H9 (cell line): Measurements from ENCODE around the gene ADORA2B. TPM values are rescaled to one million over a fixed set of nuclear protein-coding genes. Genes with fewer than 3 reads are reported as not detected.

Source experiments
- DNase-seq: peaks from one replicate; pipeline ENCODE4 v3.0.0-alpha.2; 2017
- H2AFZ ChIP-seq: one replicate; pipeline ENCODE4 v1.6.1; 2013; ENCODE audit warnings: mild to moderate bottlenecking, low read length, control low read depth, moderate library complexity
- H2AK5ac ChIP-seq: 2 replicates; pipeline ENCODE4 v1.6.1; 2013; ENCODE audit warnings: low read length, control low read depth, mixed read lengths; ENCODE audit not compliant: insufficient read length
- H2BK120ac ChIP-seq: one replicate; pipeline ENCODE4 v1.6.1; 2013; ENCODE audit warnings: low read depth, mild to moderate bottlenecking, low read length, control low read depth, inconsistent platforms; ENCODE audit not compliant: poor library complexity, severe bottlenecking
- H2BK12ac ChIP-seq: 2 replicates; pipeline ENCODE4 v1.6.1; 2013; ENCODE audit warnings: low read length, control low read depth, mixed read lengths, low read depth; ENCODE audit not compliant: insufficient read length
- H2BK15ac ChIP-seq: 2 replicates; pipeline ENCODE4 v1.6.1; 2013; ENCODE audit warnings: low read depth, low read length, control low read depth
- H2BK20ac ChIP-seq: one replicate; pipeline ENCODE4 v1.6.1; 2013; ENCODE audit warnings: low read depth, mild to moderate bottlenecking, low read length, control low read depth, inconsistent platforms; ENCODE audit not compliant: poor library complexity, severe bottlenecking
- H2BK5ac ChIP-seq: 2 replicates; pipeline ENCODE4 v1.6.1; 2013; ENCODE audit warnings: low read length, control low read depth, mixed read lengths; ENCODE audit not compliant: insufficient read length
- H3K14ac ChIP-seq: 2 replicates; pipeline ENCODE4 v1.6.1; 2013; ENCODE audit warnings: low read length, control low read depth; ENCODE audit not compliant: insufficient read depth
- H3K18ac ChIP-seq: 2 replicates; pipeline ENCODE4 v1.6.1; 2013; ENCODE audit warnings: low read depth, mild to moderate bottlenecking, mixed read lengths, low read length, control low read depth; ENCODE audit not compliant: insufficient read length
- H3K23ac ChIP-seq: 2 replicates; pipeline ENCODE4 v1.6.1; 2013; ENCODE audit warnings: low read length, control low read depth, mixed read lengths, low read depth; ENCODE audit not compliant: insufficient read length
- H3K23me2 ChIP-seq: 2 replicates; pipeline ENCODE4 v1.6.1; 2013; ENCODE audit warnings: low read depth, mild to moderate bottlenecking, mixed read lengths, low read length, control low read depth; ENCODE audit not compliant: insufficient read length, poor library complexity, severe bottlenecking
- H3K27ac ChIP-seq: 2 replicates; pipeline ENCODE4 v1.5.1; 2013; ENCODE audit warnings: low read length, control low read depth, mixed read lengths, low read depth; ENCODE audit not compliant: insufficient read length
- H3K27me3 ChIP-seq: 2 replicates; pipeline ENCODE4 v1.6.1; 2013; ENCODE audit warnings: low read length, control low read depth, inconsistent platforms; ENCODE audit not compliant: insufficient read depth
- H3K4ac ChIP-seq: 2 replicates; pipeline ENCODE4 v1.6.1; 2013; ENCODE audit warnings: low read depth, mild to moderate bottlenecking, control low read depth, inconsistent platforms, low read length, moderate library complexity
- H3K4me1 ChIP-seq: 2 replicates; pipeline ENCODE4 v1.6.1; 2013; ENCODE audit warnings: low read length, control low read depth, inconsistent platforms; ENCODE audit not compliant: insufficient read depth
- H3K4me2 ChIP-seq: 2 replicates; pipeline ENCODE4 v1.6.1; 2013; ENCODE audit warnings: low read length, control low read depth, mixed read lengths; ENCODE audit not compliant: insufficient read length, insufficient read depth
- H3K56ac ChIP-seq: 2 replicates; pipeline ENCODE4 v1.6.1; 2013; ENCODE audit warnings: low read depth, mild to moderate bottlenecking, mixed read lengths, low read length, control low read depth; ENCODE audit not compliant: insufficient read length
- H3K79me1 ChIP-seq: 2 replicates; pipeline ENCODE4 v1.6.1; 2013; ENCODE audit warnings: low read depth, mild to moderate bottlenecking, moderate library complexity, low read length, control low read depth, inconsistent platforms; ENCODE audit not compliant: insufficient read depth, poor library complexity, severe bottlenecking
- H3K79me2 ChIP-seq: 2 replicates; pipeline ENCODE4 v1.6.1; 2013; ENCODE audit warnings: low read length, control low read depth, inconsistent platforms; ENCODE audit not compliant: insufficient read depth
- H3K9ac ChIP-seq: 2 replicates; pipeline ENCODE4 v1.6.1; 2013; ENCODE audit warnings: low read length, control low read depth, mixed read lengths; ENCODE audit not compliant: insufficient read length; ENCODE audit errors: extremely low read depth
- H3K9me3 ChIP-seq: one replicate; pipeline ENCODE4 v1.6.1; 2013; ENCODE audit warnings: low read depth, low read length, inconsistent platforms; ENCODE audit not compliant: control insufficient read depth
- H3T11ph ChIP-seq: one replicate; pipeline ENCODE4 v1.6.1; 2013; ENCODE audit warnings: mild to moderate bottlenecking, low read length, control low read depth, inconsistent platforms
- H4K20me1 ChIP-seq: one replicate; pipeline ENCODE4 v1.6.1; 2013; ENCODE audit not compliant: control insufficient read depth, insufficient read length, insufficient read depth
- H4K5ac ChIP-seq: 2 replicates; pipeline ENCODE4 v1.6.1; 2013; ENCODE audit warnings: low read depth, mild to moderate bottlenecking, mixed read lengths, low read length, control low read depth; ENCODE audit not compliant: insufficient read length
- H4K8ac ChIP-seq: replicated peaks from 2 replicates; pipeline ENCODE4 v1.6.1; 2013; ENCODE audit warnings: low read length, control low read depth, mixed read lengths, low read depth; ENCODE audit not compliant: insufficient read length
- H4K91ac ChIP-seq: 2 replicates; pipeline ENCODE4 v1.6.1; 2013; ENCODE audit warnings: low read depth, mild to moderate bottlenecking, moderate library complexity, mixed read lengths, low read length, control low read depth; ENCODE audit not compliant: insufficient read length
- H3K27ac Mint-ChIP-seq, 3 experiments: 2 replicates in 2 of 3; 3 replicates in 1 of 3; pipeline ENCODE4 v1.8.0; 2020 to 2021; ENCODE audit warnings: mixed read lengths in 3 of 3, mild to moderate bottlenecking in 1 of 3, moderate library complexity in 1 of 3
- H3K27me3 Mint-ChIP-seq: 2 replicates; pipeline ENCODE4 v1.8.0; 2021; ENCODE audit warnings: low read depth, mild to moderate bottlenecking, moderate library complexity, mixed read lengths
- H3K36me3 Mint-ChIP-seq, 3 experiments: 2 replicates in 2 of 3; 3 replicates in 1 of 3; pipeline ENCODE4 v1.8.0; 2020 to 2021; ENCODE audit warnings: low read depth in 3 of 3, mixed read lengths in 3 of 3; ENCODE audit not compliant: insufficient read depth in 1 of 3
- H3K4me1 Mint-ChIP-seq, 2 experiments: 2 replicates each; pipeline ENCODE4 v1.8.0; 2020; ENCODE audit warnings: mixed read lengths in 2 of 2
- H3K4me3 Mint-ChIP-seq, 2 experiments: 2 replicates in 1 of 2; 3 replicates in 1 of 2; pipeline ENCODE4 v1.8.0; 2020 to 2021; ENCODE audit warnings: mild to moderate bottlenecking in 2 of 2, mixed read lengths in 2 of 2, moderate library complexity in 1 of 2
- H3K9me3 Mint-ChIP-seq, 2 experiments: 2 replicates in 1 of 2; 3 replicates in 1 of 2; pipeline ENCODE4 v1.8.0; 2020; ENCODE audit warnings: mild to moderate bottlenecking in 2 of 2, mixed read lengths in 2 of 2, moderate library complexity in 1 of 2
- CTCF ChIP-seq: fragments of 200-600 bp; sonication (generic); conservative IDR thresholded peaks from 3 replicates; pipeline ENCODE4 v1.8.0; 2021; ENCODE audit warnings: antibody characterized with exemption, mild to moderate bottlenecking
- total RNA-seq: library from RNA; stranded (reverse); gene quantifications from 2 replicates; pipeline ENCODE4 v1.2.1, GENCODE V29; 2021

The ADORA2B gene
- total RNA-seq, 1 experiment from 2014 or later: 3.1 TPM

- no peak overlapping the region for H4K91ac ChIP-seq
- no peak overlapping the region for H2BK20ac ChIP-seq
- no peaks in the 10 kb centered on the region for H3K36me3 Mint-ChIP-seq
- H3K4me1 Mint-ChIP-seq: peaks cover 2 to 4% of the 10 kb centered on the region in 2 experiments; a peak in 3 of 4 replicates
- no peak overlapping the region for H3T11ph ChIP-seq
- no peak overlapping the region for H3K4me3 Mint-ChIP-seq
- no peak overlapping the region for H4K8ac ChIP-seq
- no peak overlapping the region for H3K27ac Mint-ChIP-seq
- H3K56ac ChIP-seq: no peak overlapping the region
- no peak overlapping the region for H3K27ac ChIP-seq
- DNase-seq: no peak
- H3K79me2 ChIP-seq: no peaks in the 10 kb centered on the region
- no peaks in the 10 kb centered on the region for H3K79me1 ChIP-seq
- H3K14ac ChIP-seq: no peak overlapping the region
- H3K9ac ChIP-seq: no peak overlapping the region
- TF ChIP-seq CTCF: no peak
- no peak overlapping the region for H3K23ac ChIP-seq
- no peaks in the 10 kb centered on the region for H3K27me3 Mint-ChIP-seq
- H2BK120ac ChIP-seq: no peak overlapping the region
- peaks cover 0 to 3% of the 10 kb centered on the region in 2 experiments; a peak in 1 of 5 replicates for H3K9me3 Mint-ChIP-seq
- H4K5ac ChIP-seq: no peak overlapping the region
- H3K23me2 ChIP-seq: no peaks in the 10 kb centered on the region
- H3K4me2 ChIP-seq: no peak overlapping the region
- no peak overlapping the region for H2BK15ac ChIP-seq
- no peak overlapping the region for H3K18ac ChIP-seq
- H4K20me1 ChIP-seq: no peaks in the 10 kb centered on the region
- H3K4ac ChIP-seq: no peak overlapping the region
- H3K4me1 ChIP-seq: no peaks in the 10 kb centered on the region
- no peak overlapping the region for H2AK5ac ChIP-seq
- H2BK5ac ChIP-seq: no peak overlapping the region
- no peak overlapping the region for H2BK12ac ChIP-seq
- H3K9me3 ChIP-seq: no peaks in the 10 kb centered on the region
- no peaks in the 10 kb centered on the region for H3K27me3 ChIP-seq
- no peak overlapping the region for H2AFZ ChIP-seq
Observed at GRCh38 chr17:15921640-15922039, 23.3 kb upstream of the ADORA2B start.
